Measurements from ENCODE around the gene SORBS1. TPM values are rescaled to one million over a fixed set of nuclear protein-coding genes. Genes with fewer than 3 reads are reported as not detected.

Gene SORBS1
- total RNA-seq, 2 donors from 2014 or later: 56.8 to 79.1 TPM

DNA sequence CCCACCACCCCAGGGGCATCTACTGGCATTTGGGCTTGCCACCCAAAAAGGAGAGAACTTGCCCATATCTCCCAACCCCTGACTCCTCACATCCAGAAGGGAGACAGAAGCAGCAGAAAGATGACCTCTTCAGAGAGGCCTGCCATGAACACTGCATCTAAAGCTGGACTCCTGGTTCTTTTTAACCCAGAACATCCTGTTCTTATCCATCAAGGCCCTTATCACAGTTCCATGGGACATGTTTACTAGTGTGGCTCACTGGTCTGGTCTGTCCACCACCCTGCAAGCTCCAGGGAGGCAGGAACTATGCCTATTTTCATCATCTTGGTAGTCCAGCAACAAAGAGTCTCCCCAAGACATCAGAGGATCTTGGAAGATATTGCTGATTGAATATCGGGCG is 155.5 kb downstream of the SORBS1 start:
- TF ChIP-seq, protein P1, sequence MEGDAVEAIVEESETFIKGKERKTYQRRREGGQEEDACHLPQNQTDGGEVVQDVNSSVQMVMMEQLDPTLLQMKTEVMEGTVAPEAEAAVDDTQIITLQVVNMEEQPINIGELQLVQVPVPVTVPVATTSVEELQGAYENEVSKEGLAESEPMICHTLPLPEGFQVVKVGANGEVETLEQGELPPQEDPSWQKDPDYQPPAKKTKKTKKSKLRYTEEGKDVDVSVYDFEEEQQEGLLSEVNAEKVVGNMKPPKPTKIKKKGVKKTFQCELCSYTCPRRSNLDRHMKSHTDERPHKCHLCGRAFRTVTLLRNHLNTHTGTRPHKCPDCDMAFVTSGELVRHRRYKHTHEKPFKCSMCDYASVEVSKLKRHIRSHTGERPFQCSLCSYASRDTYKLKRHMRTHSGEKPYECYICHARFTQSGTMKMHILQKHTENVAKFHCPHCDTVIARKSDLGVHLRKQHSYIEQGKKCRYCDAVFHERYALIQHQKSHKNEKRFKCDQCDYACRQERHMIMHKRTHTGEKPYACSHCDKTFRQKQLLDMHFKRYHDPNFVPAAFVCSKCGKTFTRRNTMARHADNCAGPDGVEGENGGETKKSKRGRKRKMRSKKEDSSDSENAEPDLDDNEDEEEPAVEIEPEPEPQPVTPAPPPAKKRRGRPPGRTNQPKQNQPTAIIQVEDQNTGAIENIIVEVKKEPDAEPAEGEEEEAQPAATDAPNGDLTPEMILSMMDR (IDR thresholded peaks at IDR 0.05): no peak
- TF ChIP-seq POLR2A (IDR thresholded peaks at IDR 0.05): no peak
- intact Hi-C loops (cut with DNase I): no loop called here
- H3K27ac ChIP-seq: no peak overlapping the region
- no peak overlapping the region for H3K4me3 ChIP-seq
- ATAC-seq: no peak
- 89 to 97% methylated on average over 2 of the region's 2 CpGs for WGBS, 2 donors
- H3K4me1 ChIP-seq: peaks cover 43% of the 10 kb centered on the region
- no peak for DNase-seq
- H3K27me3 ChIP-seq: no peaks in the 10 kb centered on the region
- H3K36me3 ChIP-seq (replicated peaks in 1 of 2; ENCODE audit: insufficient read depth in 1 of 2, low read depth in 2 of 2): no peaks in the 10 kb centered on the region
- H3K9me3 ChIP-seq: no peaks in the 10 kb centered on the region

DNA sequence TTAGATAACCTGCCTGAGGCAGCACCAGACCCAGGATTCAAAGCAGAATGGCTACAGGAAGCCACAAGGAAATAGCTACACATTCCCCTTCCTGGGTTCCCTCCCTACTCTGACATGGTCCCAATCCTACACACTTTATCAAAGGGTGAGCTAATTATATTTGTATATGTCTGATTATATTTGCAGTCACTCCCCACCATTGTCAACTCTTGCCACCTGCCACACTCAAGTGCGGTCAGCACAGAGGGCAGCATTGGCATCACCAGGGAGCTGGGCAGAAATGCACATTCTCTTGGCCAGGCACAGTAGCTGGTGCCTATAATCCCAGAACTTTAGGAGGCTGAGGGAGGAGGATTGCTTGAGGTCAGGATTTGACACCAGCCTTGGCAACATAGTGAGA is 156.3 kb downstream of the SORBS1 start:
- no peaks in the 10 kb centered on the region for H3K36me3 ChIP-seq (replicated peaks in 1 of 2; ENCODE audit: insufficient read depth in 1 of 2, low read depth in 2 of 2)
- no peak overlapping the region for H3K4me3 ChIP-seq
- TF ChIP-seq, protein P1 (IDR thresholded peaks at IDR 0.05): no peak
- TF ChIP-seq POLR2A (IDR thresholded peaks at IDR 0.05): no peak
- no peak for DNase-seq
- H3K9me3 ChIP-seq: no peaks in the 10 kb centered on the region
- intact Hi-C loops (cut with DNase I): no loop called here
- peaks cover 43% of the 10 kb centered on the region for H3K4me1 ChIP-seq
- no peak for ATAC-seq
- no peak overlapping the region for H3K27ac ChIP-seq
- 100% methylated on average over 1 of the region's 1 CpG; no CpG with 5 or more reads in 1 of the 2 donors for WGBS, 2 donors
- H3K27me3 ChIP-seq: no peaks in the 10 kb centered on the region

GRCh38 chr10:95404462-95404858 is 156.7 kb downstream of the SORBS1 start:
- WGBS, 2 donors: 82 to 83% methylated on average over 7 of the region's 7 CpGs
- H3K4me3 ChIP-seq: no peak overlapping the region
- H3K27me3 ChIP-seq: no peaks in the 10 kb centered on the region
- H3K36me3 ChIP-seq (replicated peaks in 1 of 2; ENCODE audit: insufficient read depth in 1 of 2, low read depth in 2 of 2): no peaks in the 10 kb centered on the region
- ATAC-seq (no peak), DNase-seq (no peak)
- intact Hi-C loops (cut with DNase I): no loop called here
- no peaks in the 10 kb centered on the region for H3K9me3 ChIP-seq
- peaks cover 39% of the 10 kb centered on the region for H3K4me1 ChIP-seq
- TF ChIP-seq POLR2A (IDR thresholded peaks at IDR 0.05): no peak
- TF ChIP-seq, protein P1 (IDR thresholded peaks at IDR 0.05): no peak
- H3K27ac ChIP-seq: no peak overlapping the region

GRCh38 chr10:95403700-95404461 is 157.3 kb downstream of the SORBS1 start:
- TF ChIP-seq, protein P1 (IDR thresholded peaks at IDR 0.05): no peak
- no peak for TF ChIP-seq POLR2A (IDR thresholded peaks at IDR 0.05)
- no peaks in the 10 kb centered on the region for H3K36me3 ChIP-seq (replicated peaks in 1 of 2; ENCODE audit: insufficient read depth in 1 of 2, low read depth in 2 of 2)
- H3K4me1 ChIP-seq: peaks cover 33% of the 10 kb centered on the region
- DNase-seq (peak in 1 of 4 donors; percentile 33), ATAC-seq (no peak)
- no peaks in the 10 kb centered on the region for H3K9me3 ChIP-seq
- intact Hi-C loops (cut with DNase I): no loop called here
- no peaks in the 10 kb centered on the region for H3K27me3 ChIP-seq
- H3K27ac ChIP-seq: no peak overlapping the region
- 87 to 90% methylated on average over 8 of the region's 8 CpGs for WGBS, 2 donors
- H3K4me3 ChIP-seq: no peak overlapping the region

Data from body of pancreas (tissue), 4 donors.